GM21526 (cell line): ENCODE results near the gene PCDH1.
"Not testable (repeated sequence)": the region's sequence is repeated elsewhere in the genome, so short reads cannot be mapped to it uniquely, and the experiment has no call there.

Experiments
- ATAC-seq: cut with Tn5 transposase; IDR thresholded peaks from one replicate; pipeline ENCODE4 v1.9.1; 2021; ENCODE audit warnings: moderate library complexity; ENCODE audit not compliant: unreplicated experiment, low FRiP score

The PCDH1 gene

GRCh38 chr5:141840280-141840812 lies 37.9 kb downstream of the PCDH1 start:
- no peak for ATAC-seq

- ATAC-seq: no peak
Measured at GRCh38 chr5:141839015-141839513, 39.1 kb downstream of the PCDH1 start.

GRCh38 chr5:141838326-141839014 lies 39.7 kb downstream of the PCDH1 start:
- no peak for ATAC-seq

- ATAC-seq: no peak
Measured at GRCh38 chr5:141835928-141836670, 42.1 kb downstream of the PCDH1 start.

- no peak for ATAC-seq
Measured at GRCh38 chr5:141834331-141834730, 43.9 kb downstream of the PCDH1 start.

GRCh38 chr5:141832131-141832530 lies 46.1 kb downstream of the PCDH1 start:
- no peak for ATAC-seq

- no peak for ATAC-seq
Measured at GRCh38 chr5:141828162-141828561, 50.0 kb downstream of the PCDH1 start.

GRCh38 chr5:141826674-141827073 lies 51.5 kb downstream of the PCDH1 start:
- ATAC-seq: no peak

GRCh38 chr5:141825791-141826560 lies 52.2 kb downstream of the PCDH1 start:
- ATAC-seq: no peak

GRCh38 chr5:141825241-141825671 lies 53.0 kb downstream of the PCDH1 start:
- ATAC-seq: no peak

GRCh38 chr5:141824717-141825116 lies 53.5 kb downstream of the PCDH1 start:
- ATAC-seq: no peak

- no peak for ATAC-seq
Measured at GRCh38 chr5:141823056-141823455, 55.2 kb downstream of the PCDH1 start.

- ATAC-seq: no peak
Measured at GRCh38 chr5:141822144-141822543, 56.1 kb downstream of the PCDH1 start.

GRCh38 chr5:141821430-141821925 lies 56.7 kb downstream of the PCDH1 start:
- no peak for ATAC-seq

- ATAC-seq: not testable (repeated sequence)
Measured at GRCh38 chr5:141820686-141821085, 57.5 kb downstream of the PCDH1 start.

GRCh38 chr5:141817631-141818030 lies 60.6 kb downstream of the PCDH1 start:
- no peak for ATAC-seq

GRCh38 chr5:141816598-141817399 lies 61.4 kb downstream of the PCDH1 start:
- ATAC-seq: no peak

GRCh38 chr5:141815796-141816180 lies 62.4 kb downstream of the PCDH1 start:
- no peak for ATAC-seq

GRCh38 chr5:141815051-141815795 lies 63.0 kb downstream of the PCDH1 start:
- ATAC-seq: no peak
